Activated naive CD8-positive, alpha-beta T cell (primary cell): ENCODE measurements around the gene TNFAIP8.
"Not testable (repeated sequence)": the region's sequence is repeated elsewhere in the genome, so short reads cannot be mapped to it uniquely, and the experiment has no call there.

ENCODE experiments used
- H3K27ac Mint-ChIP-seq: one replicate; pipeline ENCODE4 v1.8.0; 2021; ENCODE audit warnings: mixed read lengths
- H3K27me3 Mint-ChIP-seq: one replicate; pipeline ENCODE4 v1.8.0; 2021; ENCODE audit warnings: mixed read lengths
- H3K36me3 Mint-ChIP-seq: one replicate; pipeline ENCODE4 v1.8.0; 2021; ENCODE audit warnings: mixed read lengths
- H3K4me1 Mint-ChIP-seq: one replicate; pipeline ENCODE4 v1.8.0; 2021; ENCODE audit warnings: low read depth, mixed read lengths
- H3K4me3 Mint-ChIP-seq: one replicate; pipeline ENCODE4 v1.8.0; 2021; ENCODE audit warnings: mild to moderate bottlenecking, mixed read lengths
- H3K9me3 Mint-ChIP-seq: one replicate; pipeline ENCODE4 v1.8.0; 2021; ENCODE audit warnings: low read depth, mixed read lengths

TNFAIP8 gene

GRCh38 chr5:119418606-119419100 lies 62.8 kb downstream of the TNFAIP8 start:
- no peak overlapping the region for H3K27ac Mint-ChIP-seq
- no peaks in the 10 kb centered on the region for H3K36me3 Mint-ChIP-seq
- peaks cover 15% of the 10 kb centered on the region for H3K4me1 Mint-ChIP-seq

DNA sequence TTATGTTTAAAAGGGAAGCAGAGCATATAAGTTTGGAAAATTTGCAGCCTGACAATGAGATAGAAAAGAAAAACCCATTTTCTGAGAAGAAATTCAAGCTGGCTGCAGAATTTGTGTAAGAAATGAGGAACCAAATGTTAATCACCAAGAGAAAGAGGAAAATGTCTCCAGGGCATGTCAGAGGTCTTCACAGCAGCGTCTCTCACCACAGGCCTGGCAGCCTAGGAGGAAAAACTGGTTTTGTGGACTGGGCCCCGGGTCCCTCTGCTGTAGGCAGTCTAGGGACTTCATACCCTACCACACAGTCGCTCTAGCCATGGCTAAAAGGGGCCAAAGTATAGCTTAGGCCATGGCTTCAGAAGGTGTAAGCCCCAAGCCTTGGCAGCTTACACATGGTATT lies 64.3 kb downstream of the TNFAIP8 start:
- Mint-ChIP-seq H3K4me1 (peaks cover 15% of the 10 kb centered on the region), H3K4me3 (no peak overlapping the region), H3K36me3 (no peaks in the 10 kb centered on the region), H3K27me3 (no peaks in the 10 kb centered on the region), H3K27ac (no peak overlapping the region), H3K9me3 (no peaks in the 10 kb centered on the region)

More at GRCh38 chr5:119418606-119419100, 62.8 kb downstream of the TNFAIP8 start:
- Mint-ChIP-seq H3K9me3 (no peaks in the 10 kb centered on the region), H3K4me3 (no peak overlapping the region), H3K27me3 (no peaks in the 10 kb centered on the region)

DNA sequence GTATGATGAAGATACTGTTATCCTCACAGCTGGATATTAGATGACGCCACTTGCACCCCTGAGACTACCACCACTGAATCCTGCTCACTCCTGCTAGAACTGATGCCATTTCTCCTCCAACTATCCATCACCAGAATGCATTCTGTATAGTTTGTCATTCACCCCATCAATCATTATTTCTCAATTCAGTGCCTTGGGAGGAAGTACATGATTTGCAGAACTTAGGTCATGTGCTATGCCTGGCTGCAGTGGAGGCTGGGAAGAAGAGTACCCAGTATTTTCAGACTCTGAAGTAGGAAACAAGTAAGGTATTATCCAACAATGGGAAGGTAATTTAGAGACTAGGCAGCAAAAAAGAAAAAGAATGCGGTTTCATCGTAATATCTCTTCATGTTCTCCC lies 70.2 kb downstream of the TNFAIP8 start:
- H3K27me3 Mint-ChIP-seq, result no peaks in the 10 kb centered on the region
- H3K36me3 Mint-ChIP-seq, result no peaks in the 10 kb centered on the region
- no peaks in the 10 kb centered on the region for H3K4me1 Mint-ChIP-seq
- no peak overlapping the region for H3K4me3 Mint-ChIP-seq
- H3K27ac Mint-ChIP-seq, result no peak overlapping the region
- no peaks in the 10 kb centered on the region for H3K9me3 Mint-ChIP-seq

- Mint-ChIP-seq H3K4me3 (no peak overlapping the region), H3K4me1 (no peaks in the 10 kb centered on the region), H3K27me3 (no peaks in the 10 kb centered on the region), H3K36me3 (no peaks in the 10 kb centered on the region), H3K9me3 (no peaks in the 10 kb centered on the region), H3K27ac (no peak overlapping the region)
Measured at GRCh38 chr5:119427060-119427459, 71.2 kb downstream of the TNFAIP8 start.

- H3K27ac Mint-ChIP-seq, H3K4me1 Mint-ChIP-seq, H3K27me3 Mint-ChIP-seq, H3K9me3 Mint-ChIP-seq, H3K36me3 Mint-ChIP-seq, H3K4me3 Mint-ChIP-seq: not testable (repeated sequence)
Measured at GRCh38 chr5:119427596-119427995, 71.8 kb downstream of the TNFAIP8 start.

GRCh38 chr5:119428166-119428565 lies 72.3 kb downstream of the TNFAIP8 start:
- not testable (repeated sequence) for H3K36me3 Mint-ChIP-seq, H3K4me3 Mint-ChIP-seq, H3K9me3 Mint-ChIP-seq, H3K4me1 Mint-ChIP-seq, H3K27me3 Mint-ChIP-seq, H3K27ac Mint-ChIP-seq

DNA sequence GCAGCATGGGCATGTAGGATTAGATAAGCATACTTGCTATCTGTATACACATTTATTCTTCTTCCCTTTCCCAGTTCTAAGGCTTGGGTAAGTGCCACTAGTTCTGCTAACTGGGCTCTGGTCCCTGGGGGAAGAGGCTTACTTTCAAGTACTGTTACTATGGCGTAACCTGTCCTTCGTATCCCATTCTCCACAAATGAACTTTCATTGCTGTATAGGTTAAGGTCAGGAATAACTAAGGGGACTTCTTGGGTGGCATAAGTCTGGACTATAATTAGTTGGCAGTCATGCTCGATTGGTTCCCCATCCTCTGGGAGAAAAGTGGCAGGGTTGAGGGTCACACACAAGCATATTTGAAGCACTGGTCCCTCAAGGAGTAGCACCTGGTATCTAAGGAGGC lies 72.8 kb downstream of the TNFAIP8 start:
- H3K4me3 Mint-ChIP-seq, H3K9me3 Mint-ChIP-seq, H3K27me3 Mint-ChIP-seq, H3K4me1 Mint-ChIP-seq, H3K27ac Mint-ChIP-seq, H3K36me3 Mint-ChIP-seq: not testable (repeated sequence)

- H3K27me3 Mint-ChIP-seq, H3K4me1 Mint-ChIP-seq, H3K27ac Mint-ChIP-seq, H3K36me3 Mint-ChIP-seq, H3K4me3 Mint-ChIP-seq, H3K9me3 Mint-ChIP-seq: not testable (repeated sequence)
Measured at GRCh38 chr5:119432674-119433237, 76.9 kb downstream of the TNFAIP8 start.

GRCh38 chr5:119435436-119436132 lies 79.8 kb downstream of the TNFAIP8 start:
- peaks cover 17% of the 10 kb centered on the region for H3K4me1 Mint-ChIP-seq
- H3K27me3 Mint-ChIP-seq, result peaks cover 11% of the 10 kb centered on the region
- no peaks in the 10 kb centered on the region for H3K9me3 Mint-ChIP-seq
- peak overlapping the region; percentile 12 for H3K27ac Mint-ChIP-seq
- peaks cover 2% of the 10 kb centered on the region for H3K36me3 Mint-ChIP-seq
- H3K4me3 Mint-ChIP-seq, result no peak overlapping the region

GRCh38 chr5:119437785-119438586 lies 82.2 kb downstream of the TNFAIP8 start:
- Mint-ChIP-seq H3K27me3 (peaks cover 11% of the 10 kb centered on the region), H3K4me3 (peak overlapping the region; percentile 87), H3K4me1 (peaks cover 17% of the 10 kb centered on the region), H3K27ac (peak overlapping the region; percentile 80)
- not testable (repeated sequence) for H3K36me3 Mint-ChIP-seq, H3K9me3 Mint-ChIP-seq

GRCh38 chr5:119438587-119438917 lies 82.7 kb downstream of the TNFAIP8 start:
- H3K27me3 Mint-ChIP-seq, result peaks cover 11% of the 10 kb centered on the region
- not testable (repeated sequence) for H3K36me3 Mint-ChIP-seq, H3K9me3 Mint-ChIP-seq
- H3K4me1 Mint-ChIP-seq, result peaks cover 17% of the 10 kb centered on the region
- peak overlapping the region; percentile 80 for H3K27ac Mint-ChIP-seq
- peak overlapping the region; percentile 87 for H3K4me3 Mint-ChIP-seq

GRCh38 chr5:119439140-119439631 lies 83.4 kb downstream of the TNFAIP8 start:
- no peaks in the 10 kb centered on the region for H3K9me3 Mint-ChIP-seq
- peak overlapping the region; percentile 87 for H3K4me3 Mint-ChIP-seq
- peaks cover 17% of the 10 kb centered on the region for H3K4me1 Mint-ChIP-seq
- H3K36me3 Mint-ChIP-seq, result peaks cover 2% of the 10 kb centered on the region
- peaks cover 11% of the 10 kb centered on the region for H3K27me3 Mint-ChIP-seq
- H3K27ac Mint-ChIP-seq, result peak overlapping the region; percentile 80

GRCh38 chr5:119439632-119440031 lies 83.8 kb downstream of the TNFAIP8 start:
- Mint-ChIP-seq H3K4me3 (peak overlapping the region; percentile 87), H3K27me3 (peaks cover 11% of the 10 kb centered on the region), H3K4me1 (peaks cover 17% of the 10 kb centered on the region)
- H3K36me3 Mint-ChIP-seq, H3K27ac Mint-ChIP-seq, H3K9me3 Mint-ChIP-seq: not testable (repeated sequence)

DNA sequence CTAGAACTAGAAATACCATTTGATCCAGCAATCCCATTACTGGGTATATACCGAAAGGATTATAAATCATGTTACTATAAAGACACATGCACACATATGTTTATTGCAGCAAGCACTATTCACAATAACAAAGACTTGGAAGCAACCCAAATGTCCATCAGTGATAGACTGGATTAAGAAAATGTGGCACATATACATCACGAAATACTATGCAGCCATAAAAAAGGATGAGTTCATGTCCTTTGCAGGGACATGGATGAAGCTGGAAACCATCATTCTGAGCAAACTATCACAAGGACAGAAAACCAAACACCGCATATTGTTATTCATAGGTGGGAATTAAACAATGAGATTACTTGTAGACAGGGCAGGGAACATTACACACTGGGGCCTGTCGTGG lies 88.8 kb downstream of the TNFAIP8 start:
- H3K9me3 Mint-ChIP-seq, H3K4me3 Mint-ChIP-seq, H3K27me3 Mint-ChIP-seq, H3K36me3 Mint-ChIP-seq, H3K27ac Mint-ChIP-seq, H3K4me1 Mint-ChIP-seq: not testable (repeated sequence)

- Mint-ChIP-seq H3K4me1 (no peaks in the 10 kb centered on the region), H3K4me3 (no peak overlapping the region), H3K27me3 (no peaks in the 10 kb centered on the region), H3K27ac (no peak overlapping the region), H3K36me3 (no peaks in the 10 kb centered on the region), H3K9me3 (no peaks in the 10 kb centered on the region)
Measured at GRCh38 chr5:119445544-119445943, 89.7 kb downstream of the TNFAIP8 start.
